Memory B cell (primary cell): ENCODE measurements around the gene GPANK1.
A peak's percentile ranks its signal among the peaks of the same experiment; 100 is the strongest.

Source experiments
- ATAC-seq: fragments of 150-1000 bp; cut with Tn5 transposase; 2 replicates; pipeline ENCODE4 v1.10.0; 2021; ENCODE audit warnings: low read depth, mild to moderate bottlenecking, moderate library complexity
- DNase-seq, 2 donors: peaks; one replicate each; pipeline ENCODE4 v3.0.0; 2022; ENCODE audit warnings: low spot score in 2 of 2
- H3K27ac Mint-ChIP-seq: one replicate; pipeline ENCODE4 v1.8.0; 2022; ENCODE audit warnings: mild to moderate bottlenecking, moderate library complexity, mixed read lengths
- H3K27me3 Mint-ChIP-seq: one replicate; pipeline ENCODE4 v1.8.0; 2022; ENCODE audit warnings: mixed read lengths
- H3K36me3 Mint-ChIP-seq: one replicate; pipeline ENCODE4 v1.8.0; 2022; ENCODE audit warnings: mild to moderate bottlenecking, mixed read lengths
- H3K4me1 Mint-ChIP-seq: one replicate; pipeline ENCODE4 v1.8.0; 2022; ENCODE audit warnings: mixed read lengths
- H3K4me3 Mint-ChIP-seq: one replicate; pipeline ENCODE4 v1.8.0; 2022; ENCODE audit warnings: mild to moderate bottlenecking, moderate library complexity, mixed read lengths
- H3K9me3 Mint-ChIP-seq: one replicate; pipeline ENCODE4 v1.8.0; 2022; ENCODE audit warnings: mixed read lengths

Gene GPANK1

GRCh38 chr6:31631681-31632278, 33.0 kb downstream of the GPANK1 start:
- H3K36me3 Mint-ChIP-seq: peaks cover 46% of the 10 kb centered on the region
- H3K27me3 Mint-ChIP-seq: no peaks in the 10 kb centered on the region
- DNase-seq: no peak
- H3K4me1 Mint-ChIP-seq: peaks cover 6% of the 10 kb centered on the region
- no peaks in the 10 kb centered on the region for H3K9me3 Mint-ChIP-seq
- no peak overlapping the region for H3K4me3 Mint-ChIP-seq
- ATAC-seq: no peak
- no peak overlapping the region for H3K27ac Mint-ChIP-seq

- Mint-ChIP-seq H3K4me3 (no peak overlapping the region), H3K27me3 (no peaks in the 10 kb centered on the region), H3K4me1 (peaks cover 6% of the 10 kb centered on the region), H3K9me3 (no peaks in the 10 kb centered on the region), H3K27ac (peak overlapping the region; percentile 7), H3K36me3 (peaks cover 47% of the 10 kb centered on the region)
- DNase-seq: no peak
- ATAC-seq: no peak
Observed at GRCh38 chr6:31631209-31631608, 33.6 kb downstream of the GPANK1 start.

GRCh38 chr6:31630177-31630934, 34.4 kb downstream of the GPANK1 start:
- Mint-ChIP-seq H3K36me3 (peaks cover 48% of the 10 kb centered on the region), H3K27me3 (no peaks in the 10 kb centered on the region), H3K9me3 (no peaks in the 10 kb centered on the region), H3K4me3 (no peak overlapping the region), H3K27ac (peak overlapping the region; percentile 7), H3K4me1 (peaks cover 6% of the 10 kb centered on the region)
- no peak for ATAC-seq
- DNase-seq: no peak

- Mint-ChIP-seq H3K4me3 (no peak overlapping the region), H3K36me3 (peaks cover 48% of the 10 kb centered on the region), H3K27ac (no peak overlapping the region), H3K27me3 (no peaks in the 10 kb centered on the region), H3K9me3 (no peaks in the 10 kb centered on the region), H3K4me1 (peaks cover 5% of the 10 kb centered on the region)
- DNase-seq: no peak
- ATAC-seq: no peak
Observed at GRCh38 chr6:31629014-31629413, 35.8 kb downstream of the GPANK1 start.

GRCh38 chr6:31627690-31628287, 37.0 kb downstream of the GPANK1 start:
- H3K4me1 Mint-ChIP-seq: peaks cover 4% of the 10 kb centered on the region

GRCh38 chr6:31626952-31627351, 37.8 kb downstream of the GPANK1 start:
- DNase-seq: no peak
- no peak for ATAC-seq
- Mint-ChIP-seq H3K27me3 (no peaks in the 10 kb centered on the region), H3K4me1 (peaks cover 11% of the 10 kb centered on the region), H3K36me3 (peaks cover 45% of the 10 kb centered on the region), H3K9me3 (no peaks in the 10 kb centered on the region), H3K4me3 (no peak overlapping the region), H3K27ac (no peak overlapping the region)

More at GRCh38 chr6:31627690-31628287, 37.0 kb downstream of the GPANK1 start:
- H3K9me3 Mint-ChIP-seq: no peaks in the 10 kb centered on the region
- no peak for ATAC-seq
- peaks cover 47% of the 10 kb centered on the region for H3K36me3 Mint-ChIP-seq
- no peaks in the 10 kb centered on the region for H3K27me3 Mint-ChIP-seq
- H3K27ac Mint-ChIP-seq: no peak overlapping the region
- H3K4me3 Mint-ChIP-seq: no peak overlapping the region
- DNase-seq: no peak

- Mint-ChIP-seq H3K4me1 (peaks cover 17% of the 10 kb centered on the region), H3K27ac (no peak overlapping the region), H3K4me3 (no peak overlapping the region), H3K36me3 (peaks cover 31% of the 10 kb centered on the region), H3K27me3 (no peaks in the 10 kb centered on the region), H3K9me3 (no peaks in the 10 kb centered on the region)
- ATAC-seq (no peak), DNase-seq (no peak)
Observed at GRCh38 chr6:31624070-31624469, 40.7 kb downstream of the GPANK1 start.

- no peak overlapping the region for H3K4me3 Mint-ChIP-seq
- peaks cover 16% of the 10 kb centered on the region for H3K4me1 Mint-ChIP-seq
- H3K9me3 Mint-ChIP-seq: no peaks in the 10 kb centered on the region
- peak overlapping the region; percentile 92 for H3K27ac Mint-ChIP-seq
- ATAC-seq (no peak), DNase-seq (no peak)
- H3K36me3 Mint-ChIP-seq: peaks cover 26% of the 10 kb centered on the region
- H3K27me3 Mint-ChIP-seq: no peaks in the 10 kb centered on the region
Observed at GRCh38 chr6:31622684-31623091, 42.1 kb downstream of the GPANK1 start.

- DNase-seq: no peak
Observed at GRCh38 chr6:31621991-31622390, 42.8 kb downstream of the GPANK1 start.

GRCh38 chr6:31621320-31621939, 43.4 kb downstream of the GPANK1 start:
- no peak for ATAC-seq
- H3K9me3 Mint-ChIP-seq: no peaks in the 10 kb centered on the region
- DNase-seq: no peak
- H3K4me3 Mint-ChIP-seq: peak overlapping the region; percentile 88
- peak overlapping the region; percentile 92 for H3K27ac Mint-ChIP-seq
- H3K27me3 Mint-ChIP-seq: no peaks in the 10 kb centered on the region
- H3K4me1 Mint-ChIP-seq: peaks cover 17% of the 10 kb centered on the region
- H3K36me3 Mint-ChIP-seq: peaks cover 16% of the 10 kb centered on the region

More at GRCh38 chr6:31621991-31622390, 42.8 kb downstream of the GPANK1 start:
- Mint-ChIP-seq H3K9me3 (no peaks in the 10 kb centered on the region), H3K27me3 (no peaks in the 10 kb centered on the region), H3K36me3 (peaks cover 19% of the 10 kb centered on the region), H3K4me3 (peak overlapping the region; percentile 88), H3K4me1 (peaks cover 15% of the 10 kb centered on the region), H3K27ac (peak overlapping the region; percentile 92)
- no peak for ATAC-seq

GRCh38 chr6:31620586-31621319, 44.0 kb downstream of the GPANK1 start, which contains the start of gene PRRC2A:
Gene PRRC2A, plus strand, starts transcription at chr6:31620715. Its CDS starts 2,075 bp downstream, at chr6:31622790.
- Mint-ChIP-seq H3K27me3 (no peaks in the 10 kb centered on the region), H3K4me1 (peaks cover 22% of the 10 kb centered on the region), H3K4me3 (peak within 1 kb of the TSS; percentile 88), H3K36me3 (peaks cover 11% of the 10 kb centered on the region), H3K9me3 (no peaks in the 10 kb centered on the region), H3K27ac (peak within 1 kb of the TSS; percentile 92)
- ATAC-seq: peak; percentile 29
- DNase-seq: no peak

GRCh38 chr6:31619805-31620585, 44.8 kb downstream of the GPANK1 start:
- Mint-ChIP-seq H3K4me1 (peaks cover 30% of the 10 kb centered on the region), H3K27ac (peak overlapping the region; percentile 92), H3K27me3 (no peaks in the 10 kb centered on the region), H3K36me3 (peaks cover 10% of the 10 kb centered on the region), H3K9me3 (no peaks in the 10 kb centered on the region), H3K4me3 (peak overlapping the region; percentile 88)
- DNase-seq: peak; percentile 89 to 91
- peak; percentile 79 for ATAC-seq

GRCh38 chr6:31617010-31617409, 47.8 kb downstream of the GPANK1 start:
- H3K27ac Mint-ChIP-seq: no peak overlapping the region
- H3K4me3 Mint-ChIP-seq: no peak overlapping the region
- peaks cover 3% of the 10 kb centered on the region for H3K36me3 Mint-ChIP-seq
- DNase-seq (no peak), ATAC-seq (no peak)
- H3K4me1 Mint-ChIP-seq: peaks cover 31% of the 10 kb centered on the region
- no peaks in the 10 kb centered on the region for H3K27me3 Mint-ChIP-seq
- no peaks in the 10 kb centered on the region for H3K9me3 Mint-ChIP-seq
